BLaER1 treated with 17β-estradiol and CSF1 and Interleukin-3, amounts not matched to agents 10 nM and 100 nM (cell line): Measurements from ENCODE around the gene MARK2.

Source experiments
- H3K27ac ChIP-seq, 11 experiments: shearing (Covaris generic); formaldehyde crosslinking; 2 replicates each; pipeline ENCODE4 v1.8.1; 2022
- H3K27me3 ChIP-seq, 11 experiments: shearing (Covaris generic); formaldehyde crosslinking; 2 replicates each; pipeline ENCODE4 v1.8.1; 2022
- H3K36me3 ChIP-seq, 11 experiments: shearing (Covaris generic); formaldehyde crosslinking; 2 replicates each; pipeline ENCODE4 v1.8.1; 2022
- H3K4me1 ChIP-seq, 10 experiments: shearing (Covaris generic); formaldehyde crosslinking; 2 replicates each; pipeline ENCODE4 v1.8.1; 2022
- H3K4me2 ChIP-seq, 11 experiments: shearing (Covaris generic); formaldehyde crosslinking; 2 replicates each; pipeline ENCODE4 v1.8.1; 2022
- H3K4me3 ChIP-seq, 10 experiments: shearing (Covaris generic); formaldehyde crosslinking; 2 replicates each; pipeline ENCODE4 v1.8.1; 2022
- H3K9ac ChIP-seq, 11 experiments: shearing (Covaris generic); formaldehyde crosslinking; 2 replicates each; pipeline ENCODE4 v1.8.1; 2022
- H3K9me3 ChIP-seq, 11 experiments: shearing (Covaris generic); formaldehyde crosslinking; replicated peaks in 1 of 11; 2 replicates each; pipeline ENCODE4 v1.8.1; 2022
- H4K20me1 ChIP-seq, 11 experiments: shearing (Covaris generic); formaldehyde crosslinking; 2 replicates each; pipeline ENCODE4 v1.8.1; 2022
- Cebpa-rat ChIP-seq, 11 experiments: shearing (Covaris generic); IDR thresholded peaks; 2 replicates each; pipeline ENCODE4 v1.8.1; 2022

MARK2 gene

DNA sequence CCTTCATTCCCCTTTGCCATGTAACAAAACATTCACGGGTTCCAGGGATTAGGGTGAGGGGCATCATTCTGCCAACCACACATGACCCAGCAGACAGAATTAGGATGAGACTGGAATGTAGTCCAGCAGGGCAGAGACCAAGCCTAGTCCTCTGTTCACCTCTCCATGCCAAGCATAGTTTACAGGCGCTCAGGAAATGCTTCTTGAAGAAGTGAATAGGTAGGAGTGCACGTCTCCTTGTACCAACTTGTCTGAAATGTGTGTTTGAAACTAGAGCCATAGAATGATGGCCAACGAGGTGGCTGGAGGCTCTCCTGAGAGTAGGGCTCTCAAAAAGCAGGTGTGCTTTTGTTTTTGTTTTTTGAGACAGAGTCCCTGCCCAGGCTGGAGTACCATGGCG lies 17.5 kb upstream of the MARK2 start:
- no peaks in the 10 kb centered on the region for H3K9me3 ChIP-seq
- peaks cover 18 to 99% (median 87%) of the 10 kb centered on the region in 11 experiments; a peak in 21 of 22 replicates for H4K20me1 ChIP-seq
- no peak overlapping the region for H3K4me2 ChIP-seq
- no peak overlapping the region for H3K27ac ChIP-seq
- H3K36me3 ChIP-seq = peaks cover 85 to 100% (median 98%) of the 10 kb centered on the region in 11 experiments
- H3K4me3 ChIP-seq = no peak overlapping the region
- peaks cover 3 to 18% (median 13%) of the 10 kb centered on the region in 10 experiments; a peak in 17 of 20 replicates for H3K4me1 ChIP-seq
- no peak for TF ChIP-seq Cebpa-rat (IDR thresholded peaks at IDR 0.05)
- H3K27me3 ChIP-seq = no peaks in the 10 kb centered on the region
- no peak overlapping the region for H3K9ac ChIP-seq

GRCh38 chr11:63826471-63827190 lies 12.3 kb upstream of the MARK2 start:
- H3K27me3 ChIP-seq = no peaks in the 10 kb centered on the region
- peaks cover 0 to 94% (median 83%) of the 10 kb centered on the region in 11 experiments; a peak in 20 of 22 replicates for H4K20me1 ChIP-seq
- H3K36me3 ChIP-seq = peaks cover 55 to 78% (median 73%) of the 10 kb centered on the region in 11 experiments
- no peak overlapping the region for H3K9ac ChIP-seq
- no peaks in the 10 kb centered on the region for H3K9me3 ChIP-seq
- no peak overlapping the region for H3K4me3 ChIP-seq
- H3K4me2 ChIP-seq = no peak overlapping the region
- TF ChIP-seq Cebpa-rat (IDR thresholded peaks at IDR 0.05) = no peak
- H3K27ac ChIP-seq = no peak overlapping the region
- H3K4me1 ChIP-seq = peaks cover 0 to 13% (median 7%) of the 10 kb centered on the region in 10 experiments; a peak in 10 of 20 replicates

- Histone ChIP-seq H3K9ac (no peak overlapping the region; a peak in 1 of 22 replicates), H3K27me3 (no peaks in the 10 kb centered on the region), H3K4me1 (peaks cover 14 to 36% (median 32%) of the 10 kb centered on the region in 10 experiments), H3K36me3 (peaks cover 25 to 45% (median 42%) of the 10 kb centered on the region in 11 experiments), H3K27ac (no peak overlapping the region), H3K4me3 (no peak overlapping the region), H3K9me3 (no peaks in the 10 kb centered on the region), H4K20me1 (peaks cover 0 to 77% (median 54%) of the 10 kb centered on the region in 11 experiments; a peak in 20 of 22 replicates), H3K4me2 (0 out of 22 replicates have a peak overlapping the region, but pooled peaks of 1 of the 11 experiments have one; percentile 0)
- TF ChIP-seq Cebpa-rat (IDR thresholded peaks at IDR 0.05) = no peak
These were observed 9.0 kb upstream of the MARK2 start for GRCh38 chr11:63829823-63830489.

DNA sequence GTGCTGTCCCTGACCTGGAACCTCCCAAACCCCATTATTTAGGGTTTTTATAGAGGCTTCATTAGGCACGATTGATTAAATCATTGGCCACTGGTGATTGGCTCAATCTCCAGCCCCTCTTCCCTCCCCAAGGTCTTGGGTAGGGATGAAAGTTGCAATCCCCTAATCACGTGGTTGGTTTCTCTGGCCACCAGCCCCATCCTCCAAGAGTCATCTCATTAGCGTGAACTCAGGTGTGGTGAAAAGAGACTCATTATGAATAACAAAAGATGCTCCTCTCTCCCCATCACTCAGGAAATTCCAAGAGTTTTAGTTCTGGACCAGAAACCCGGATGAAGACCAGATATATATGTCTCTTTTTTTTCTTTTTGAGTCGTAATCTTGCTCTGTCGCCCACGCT lies 7.6 kb upstream of the MARK2 start:
- Histone ChIP-seq H3K9me3 (no peaks in the 10 kb centered on the region), H3K4me3 (no peak overlapping the region), H3K27ac (no peak overlapping the region), H3K27me3 (no peaks in the 10 kb centered on the region), H4K20me1 (peaks cover 0 to 74% (median 42%) of the 10 kb centered on the region in 11 experiments; a peak in 18 of 22 replicates), H3K9ac (no peak overlapping the region), H3K4me1 (peaks cover 16 to 42% (median 38%) of the 10 kb centered on the region in 10 experiments), H3K4me2 (no peak overlapping the region), H3K36me3 (peaks cover 11 to 31% (median 29%) of the 10 kb centered on the region in 11 experiments)
- TF ChIP-seq Cebpa-rat (IDR thresholded peaks at IDR 0.05) = no peak

DNA sequence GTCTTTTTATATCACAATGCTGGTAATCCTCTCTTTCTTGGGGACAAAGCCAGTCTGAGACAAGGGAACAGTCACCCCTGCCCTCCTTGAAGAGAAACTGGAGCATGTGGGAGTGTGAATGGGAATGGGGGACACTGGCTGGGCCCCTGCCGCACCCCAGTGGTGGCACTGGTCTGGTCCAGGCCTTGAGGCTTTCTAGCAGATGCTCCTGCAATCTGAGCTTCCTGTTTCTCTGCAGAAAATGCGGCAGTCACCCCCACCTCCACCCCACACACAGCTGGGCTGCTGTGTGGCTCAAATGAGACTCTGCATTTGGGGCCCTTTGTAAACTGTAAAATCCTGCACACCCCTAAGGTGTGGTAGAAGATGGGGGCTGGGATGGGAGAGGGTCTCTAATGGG lies 6.6 kb upstream of the MARK2 start:
- Histone ChIP-seq H3K9ac (peak overlapping the region in 1 of 11 experiments; percentile 20; a peak in 3 of 22 replicates), H3K27me3 (no peaks in the 10 kb centered on the region), H3K4me2 (peak overlapping the region; percentile 22 to 56 (median 46); a peak in 17 of 22 replicates), H4K20me1 (peaks cover 0 to 64% (median 38%) of the 10 kb centered on the region in 11 experiments; a peak in 18 of 22 replicates), H3K9me3 (no peaks in the 10 kb centered on the region), H3K27ac (no peak overlapping the region), H3K4me3 (no peak overlapping the region), H3K36me3 (peaks cover 5 to 24% (median 20%) of the 10 kb centered on the region in 11 experiments; a peak in 19 of 22 replicates), H3K4me1 (peaks cover 23 to 46% (median 40%) of the 10 kb centered on the region in 10 experiments)
- TF ChIP-seq Cebpa-rat (IDR thresholded peaks at IDR 0.05) = no peak

GRCh38 chr11:63833048-63833447 lies 5.9 kb upstream of the MARK2 start:
- Histone ChIP-seq H3K9ac (no peak overlapping the region), H3K27me3 (no peaks in the 10 kb centered on the region), H3K9me3 (no peaks in the 10 kb centered on the region), H3K27ac (no peak overlapping the region), H4K20me1 (peaks cover 0 to 57% (median 35%) of the 10 kb centered on the region in 11 experiments; a peak in 18 of 22 replicates), H3K4me3 (no peak overlapping the region), H3K36me3 (peaks cover 4 to 17% (median 13%) of the 10 kb centered on the region in 11 experiments; a peak in 16 of 22 replicates), H3K4me1 (peaks cover 30 to 53% (median 47%) of the 10 kb centered on the region in 10 experiments), H3K4me2 (peak overlapping the region in 5 of 11 experiments; percentile 22 to 56 (median 46); a peak in 5 of 22 replicates)
- TF ChIP-seq Cebpa-rat (IDR thresholded peaks at IDR 0.05) = no peak

- peaks cover 0 to under 1% (median 0%) of the 10 kb centered on the region in 11 experiments; a peak in 2 of 22 replicates for H3K36me3 ChIP-seq
- peaks cover 34 to 52% (median 46%) of the 10 kb centered on the region in 10 experiments for H3K4me1 ChIP-seq
- no peaks in the 10 kb centered on the region for H3K9me3 ChIP-seq
- no peaks in the 10 kb centered on the region for H3K27me3 ChIP-seq
- no peak for TF ChIP-seq Cebpa-rat (IDR thresholded peaks at IDR 0.05)
- H3K27ac ChIP-seq = peak overlapping the region in 5 of 11 experiments; percentile 3 to 43 (median 26); a peak in 5 of 22 replicates
- H4K20me1 ChIP-seq = peaks cover 0 to 44% (median 24%) of the 10 kb centered on the region in 11 experiments; a peak in 20 of 22 replicates
- peak overlapping the region in 10 of 11 experiments; percentile 4 to 65 (median 40); a peak in 16 of 22 replicates for H3K9ac ChIP-seq
- H3K4me2 ChIP-seq = peak overlapping the region; percentile 25 to 76 (median 56)
- no peak overlapping the region for H3K4me3 ChIP-seq
These were observed 4.3 kb upstream of the MARK2 start for GRCh38 chr11:63834535-63835157.

- H3K27me3 ChIP-seq = no peaks in the 10 kb centered on the region
- TF ChIP-seq Cebpa-rat (IDR thresholded peaks at IDR 0.05) = no peak
- peak overlapping the region in 5 of 11 experiments; percentile 3 to 43 (median 26); a peak in 5 of 22 replicates for H3K27ac ChIP-seq
- H3K9me3 ChIP-seq = no peaks in the 10 kb centered on the region
- no peak overlapping the region for H3K4me3 ChIP-seq
- peak overlapping the region in 10 of 11 experiments; percentile 4 to 65 (median 40); a peak in 15 of 22 replicates for H3K9ac ChIP-seq
- H3K4me2 ChIP-seq = peak overlapping the region; percentile 25 to 76 (median 56); a peak in 21 of 22 replicates
- H3K4me1 ChIP-seq = peaks cover 34 to 50% (median 44%) of the 10 kb centered on the region in 10 experiments
- H4K20me1 ChIP-seq = peaks cover 5 to 44% (median 24%) of the 10 kb centered on the region in 11 experiments; a peak in 21 of 22 replicates
- no peaks in the 10 kb centered on the region for H3K36me3 ChIP-seq
These were observed 3.8 kb upstream of the MARK2 start for GRCh38 chr11:63835158-63835545.
